Tibial artery (tissue), 4 donors: ENCODE results near the gene NELFA.

ENCODE experiments used
- DNase-seq, 2 donors: peaks; one replicate each; pipeline ENCODE4 v3.0.0-alpha.2; 2019
- H3K27ac ChIP-seq, 2 donors: fragments of 200-600 bp; sonication (generic) in 1 of 2; 1 replicate in 1 of 2; 2 replicates in 1 of 2; pipeline ENCODE4 v1.5.1; 2018 to 2019; ENCODE audit warnings: mild to moderate bottlenecking in 1 of 2
- H3K27me3 ChIP-seq, 2 donors: fragments of 200-600 bp; sonication (generic) in 1 of 2; one replicate each; pipeline versions ENCODE4 v1.5.1 to v1.6.0; 2016 to 2019
- H3K36me3 ChIP-seq, 3 donors: fragments of 200-600 bp; sonication (generic) in 2 of 3; one replicate each; pipeline ENCODE4 v1.5.1; 2016 to 2019; ENCODE audit warnings: mild to moderate bottlenecking in 2 of 3
- H3K4me1 ChIP-seq, 4 donors: fragments of 200-600 bp; sonication (generic) in 2 of 4; 1 replicate in 3 of 4; 2 replicates in 1 of 4; pipeline ENCODE4 v1.5.1; 2016 to 2019
- H3K4me3 ChIP-seq, 2 donors: fragments of 200-600 bp; sonication (generic) in 1 of 2; 1 replicate in 1 of 2; 2 replicates in 1 of 2; pipeline ENCODE4 v1.5.1; 2018 to 2019; ENCODE audit warnings: mild to moderate bottlenecking in 2 of 2
- H3K9me3 ChIP-seq, 3 donors: fragments of 200-600 bp; sonication (generic) in 1 of 3; one replicate each; pipeline ENCODE4 v1.5.1; 2016 to 2019
- intact Hi-C: fragments of 100-400 bp; cut with DNase I; formaldehyde crosslinking; loops from one replicate; pipeline ENCODE4 v1.15.0; 2023; ENCODE audit warnings: low total_unique reads
- TF ChIP-seq, protein P1 (sequence below), 2 experiments: fragments of 200-600 bp in 1 of 2; fragments of 450-650 bp in 1 of 2; IDR thresholded peaks; one replicate each; pipeline ENCODE4 v1.5.1; 2017 to 2019; ENCODE audit warnings: antibody characterized with exemption in 2 of 2, mild to moderate bottlenecking in 1 of 2, moderate library complexity in 1 of 2

Gene NELFA

DNA sequence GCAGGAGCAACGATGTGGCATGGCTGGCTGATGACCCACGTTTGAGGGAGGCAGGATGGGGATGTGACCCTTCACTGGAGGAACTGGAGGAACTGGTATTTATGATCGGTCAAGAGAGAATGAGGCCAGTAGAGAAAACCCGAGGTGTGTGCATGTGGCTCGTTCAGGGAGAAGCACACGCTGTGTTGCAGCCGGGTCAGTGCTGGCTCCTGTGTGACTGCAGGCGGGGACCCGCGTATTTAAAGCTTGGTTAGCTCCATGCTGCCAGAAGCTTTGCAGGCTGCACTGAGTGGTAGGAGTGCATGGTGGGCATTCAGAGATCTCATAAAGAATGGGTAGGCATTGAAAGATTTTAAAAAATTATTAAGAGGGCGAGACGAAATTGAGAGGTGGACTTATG, 52.1 kb downstream of the NELFA start:
- TF ChIP-seq, protein P1, sequence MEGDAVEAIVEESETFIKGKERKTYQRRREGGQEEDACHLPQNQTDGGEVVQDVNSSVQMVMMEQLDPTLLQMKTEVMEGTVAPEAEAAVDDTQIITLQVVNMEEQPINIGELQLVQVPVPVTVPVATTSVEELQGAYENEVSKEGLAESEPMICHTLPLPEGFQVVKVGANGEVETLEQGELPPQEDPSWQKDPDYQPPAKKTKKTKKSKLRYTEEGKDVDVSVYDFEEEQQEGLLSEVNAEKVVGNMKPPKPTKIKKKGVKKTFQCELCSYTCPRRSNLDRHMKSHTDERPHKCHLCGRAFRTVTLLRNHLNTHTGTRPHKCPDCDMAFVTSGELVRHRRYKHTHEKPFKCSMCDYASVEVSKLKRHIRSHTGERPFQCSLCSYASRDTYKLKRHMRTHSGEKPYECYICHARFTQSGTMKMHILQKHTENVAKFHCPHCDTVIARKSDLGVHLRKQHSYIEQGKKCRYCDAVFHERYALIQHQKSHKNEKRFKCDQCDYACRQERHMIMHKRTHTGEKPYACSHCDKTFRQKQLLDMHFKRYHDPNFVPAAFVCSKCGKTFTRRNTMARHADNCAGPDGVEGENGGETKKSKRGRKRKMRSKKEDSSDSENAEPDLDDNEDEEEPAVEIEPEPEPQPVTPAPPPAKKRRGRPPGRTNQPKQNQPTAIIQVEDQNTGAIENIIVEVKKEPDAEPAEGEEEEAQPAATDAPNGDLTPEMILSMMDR (IDR thresholded peaks at IDR 0.05), result no peak
- H3K4me1 ChIP-seq, result no peaks in the 10 kb centered on the region
- intact Hi-C loops, result no loop called here
- H3K36me3 ChIP-seq, result peaks cover 56 to 88% (median 79%) of the 10 kb centered on the region in 3 donors
- H3K9me3 ChIP-seq, result no peaks in the 10 kb centered on the region
- no peaks in the 10 kb centered on the region for H3K27me3 ChIP-seq
- H3K27ac ChIP-seq, result no peak overlapping the region
- no peak overlapping the region for H3K4me3 ChIP-seq
- no peak for DNase-seq

GRCh38 chr4:1953335-1953734, 55.4 kb downstream of the NELFA start:
- TF ChIP-seq, protein P1 (IDR thresholded peaks at IDR 0.05), result no peak
- no peaks in the 10 kb centered on the region for H3K27me3 ChIP-seq
- DNase-seq, result no peak

DNA sequence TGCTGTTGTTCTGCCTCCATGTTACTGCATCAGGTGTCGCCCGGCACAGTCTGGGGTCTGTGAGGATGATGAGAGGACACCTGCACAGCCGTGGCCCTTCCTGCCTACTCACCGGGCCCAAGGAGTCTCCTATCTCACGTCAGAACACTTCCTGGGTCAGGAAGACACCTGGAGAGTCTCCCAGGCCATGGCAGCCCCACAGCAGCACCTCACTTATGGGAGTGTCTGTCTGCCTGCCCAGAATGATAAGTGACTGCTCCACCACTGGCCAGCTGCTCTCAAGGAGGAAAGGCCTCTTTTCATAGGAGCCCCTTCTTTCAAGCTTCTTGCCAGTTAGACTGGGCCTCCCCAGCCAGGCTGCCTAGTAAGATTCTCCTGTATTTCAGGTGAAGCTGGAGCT, 56.1 kb downstream of the NELFA start:
- no peak for DNase-seq
- Histone ChIP-seq H3K27me3 (no peaks in the 10 kb centered on the region), H3K36me3 (peaks cover 38 to 58% (median 47%) of the 10 kb centered on the region in 3 donors), H3K4me3 (no peak overlapping the region), H3K4me1 (no peaks in the 10 kb centered on the region), H3K9me3 (no peaks in the 10 kb centered on the region), H3K27ac (no peak overlapping the region)
- intact Hi-C loops, result no loop called here
- TF ChIP-seq, protein P1 (IDR thresholded peaks at IDR 0.05), result no peak

More at GRCh38 chr4:1953335-1953734, 55.4 kb downstream of the NELFA start:
- no peaks in the 10 kb centered on the region for H3K4me1 ChIP-seq
- H3K36me3 ChIP-seq, result peaks cover 43 to 64% (median 53%) of the 10 kb centered on the region in 3 donors
- intact Hi-C loops, result no loop called here
- H3K27ac ChIP-seq, result no peak overlapping the region
- no peak overlapping the region for H3K4me3 ChIP-seq
- H3K9me3 ChIP-seq, result no peaks in the 10 kb centered on the region

GRCh38 chr4:1952058-1952700, 56.6 kb downstream of the NELFA start:
- TF ChIP-seq, protein P1 (IDR thresholded peaks at IDR 0.05), result no peak
- no peak overlapping the region for H3K27ac ChIP-seq
- DNase-seq, result no peak
- H3K9me3 ChIP-seq, result no peaks in the 10 kb centered on the region
- intact Hi-C loops, result no loop called here
- H3K36me3 ChIP-seq, result peaks cover 36 to 58% (median 45%) of the 10 kb centered on the region in 3 donors
- H3K4me1 ChIP-seq, result no peaks in the 10 kb centered on the region
- H3K27me3 ChIP-seq, result no peaks in the 10 kb centered on the region
- H3K4me3 ChIP-seq, result no peak overlapping the region

DNA sequence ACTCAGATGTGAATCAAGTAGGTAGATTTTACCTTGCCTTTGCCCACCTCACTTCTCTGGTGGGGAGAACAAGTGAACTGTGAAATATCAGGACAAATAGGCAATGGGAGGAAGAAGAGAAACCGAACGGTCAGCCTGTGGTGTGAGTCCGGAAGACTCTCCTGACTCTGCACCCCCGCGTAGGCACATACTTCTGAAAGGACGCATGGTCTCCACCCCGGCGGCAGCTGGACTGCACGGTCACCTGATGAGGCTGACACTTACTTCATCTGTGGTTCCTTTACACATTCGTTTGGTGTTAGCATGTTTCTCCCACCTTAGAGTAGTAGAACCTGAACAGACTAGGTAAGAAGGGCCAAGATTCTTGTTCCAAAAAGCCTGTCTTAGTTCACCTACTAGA, 58.4 kb downstream of the NELFA start:
- TF ChIP-seq, protein P1 (IDR thresholded peaks at IDR 0.05), result no peak
- no peaks in the 10 kb centered on the region for H3K9me3 ChIP-seq
- H3K4me3 ChIP-seq, result no peak overlapping the region
- H3K27me3 ChIP-seq, result no peaks in the 10 kb centered on the region
- no peaks in the 10 kb centered on the region for H3K4me1 ChIP-seq
- peaks cover 28 to 54% (median 41%) of the 10 kb centered on the region in 3 donors for H3K36me3 ChIP-seq
- intact Hi-C loops, result no loop called here
- DNase-seq, result no peak
- no peak overlapping the region for H3K27ac ChIP-seq
